ENCODE data around the gene ATG7. TPM values are rescaled to one million over a fixed set of nuclear protein-coding genes. Genes with fewer than 3 reads are reported as not detected.

ATG7 gene
- total RNA-seq, 1 experiment from 2014 or later: 29.3 TPM

- Histone ChIP-seq H3K36me3 (ENCODE audit: control insufficient read depth in 1 of 2, insufficient read depth in 2 of 2, low read length in 2 of 2) (no peaks in the 10 kb centered on the region), H3K4me1 (ENCODE audit: control insufficient read depth in 1 of 2, insufficient read depth in 2 of 2, low read length in 2 of 2) (no peaks in the 10 kb centered on the region), H3K79me2 (ENCODE audit: insufficient read depth, low read length) (no peaks in the 10 kb centered on the region), H3K9me3 (ENCODE audit: control insufficient read depth in 1 of 2, insufficient read depth in 1 of 2, low read depth in 1 of 2, low read length in 2 of 2) (no peaks in the 10 kb centered on the region), H3K27ac (ENCODE audit: low read depth, low read length) (no peak overlapping the region), H3K4me2 (ENCODE audit: low read length) (no peak overlapping the region), H3K4me3 (replicated peaks in 1 of 2; ENCODE audit: low read depth in 1 of 2, low read length in 2 of 2) (no peak overlapping the region), H4K20me1 (ENCODE audit: insufficient read depth) (no peaks in the 10 kb centered on the region), H3K27me3 (ENCODE audit: insufficient read depth, low read length) (no peaks in the 10 kb centered on the region), H2AFZ (ENCODE audit: low read depth, low read length, poor library complexity, severe bottlenecking) (no peak overlapping the region), H3K9me2 (ENCODE audit: insufficient read depth) (no peaks in the 10 kb centered on the region), H3K9ac (ENCODE audit: low read length) (no peak overlapping the region)
- POLR2A ChIA-PET: no interaction called here
- RAD21 ChIA-PET (ENCODE audit: low non-redundant PET in 1 of 2, low total read pairs in 2 of 2, uncharacterized antibody in 2 of 2, unreplicated experiment in 2 of 2): no interaction called here
- no TSS peak for BruUV-seq (replicated peaks)
- TF ChIP-seq REST (IDR thresholded peaks at IDR 0.05; ENCODE audit: low read depth): no peak
- no peak for TF ChIP-seq EZH2 (IDR thresholded peaks at IDR 0.05)
- no peak for TF ChIP-seq SP1 (IDR thresholded peaks at IDR 0.05; ENCODE audit: low read depth)
- intact Hi-C loops (cut with micrococcal nuclease): loop anchor here (5.0 kb wide), 1 partner anchor 462 kb away; no protein-coding TSS in a partner anchor
- CTCF ChIA-PET: no interaction called here
- DNase-seq (ENCODE audit: low read depth, low spot score) (no peak), ATAC-seq (no peak)
Measured at GRCh38 chr3:11375333-11376088, 103.3 kb downstream of the ATG7 start.

- POLR2A ChIA-PET: no interaction called here
- no peak overlapping the region for H2AFZ ChIP-seq (ENCODE audit: low read depth, low read length, poor library complexity, severe bottlenecking)
- H3K9me3 ChIP-seq (ENCODE audit: control insufficient read depth in 1 of 2, insufficient read depth in 1 of 2, low read depth in 1 of 2, low read length in 2 of 2): no peaks in the 10 kb centered on the region
- H3K79me2 ChIP-seq (ENCODE audit: insufficient read depth, low read length): no peaks in the 10 kb centered on the region
- BruUV-seq (replicated peaks): no TSS peak
- H4K20me1 ChIP-seq (ENCODE audit: insufficient read depth): no peaks in the 10 kb centered on the region
- no peaks in the 10 kb centered on the region for H3K36me3 ChIP-seq (ENCODE audit: control insufficient read depth in 1 of 2, insufficient read depth in 2 of 2, low read length in 2 of 2)
- TF ChIP-seq SIN3A (IDR thresholded peaks at IDR 0.05; ENCODE audit: low read depth) (no peak), CBX3 (IDR thresholded peaks at IDR 0.05; ENCODE audit: low read depth) (no peak), TCF7L2 (IDR thresholded peaks at IDR 0.05; ENCODE audit: borderline replicate concordance, extremely low read depth, insufficient read depth, insufficient read length) (no peak)
- intact Hi-C loops (cut with micrococcal nuclease): loop anchor here (5.0 kb wide), 1 partner anchor 460 kb away; no protein-coding TSS in a partner anchor
- no peak overlapping the region for H3K4me2 ChIP-seq (ENCODE audit: low read length)
- H3K27me3 ChIP-seq (ENCODE audit: insufficient read depth, low read length): no peaks in the 10 kb centered on the region
- H3K9me2 ChIP-seq (ENCODE audit: insufficient read depth): no peaks in the 10 kb centered on the region
- H3K27ac ChIP-seq (ENCODE audit: low read depth, low read length): no peak overlapping the region
- no peak for ATAC-seq
- CTCF ChIA-PET: interaction anchor here (2.1 kb wide), 1 partner anchor 266 kb away, joined by 8 read pairs; the partner anchor contains the start of gene VGLL4
- no peak overlapping the region for H3K4me3 ChIP-seq (replicated peaks in 1 of 2; ENCODE audit: low read depth in 1 of 2, low read length in 2 of 2)
- no peaks in the 10 kb centered on the region for H3K4me1 ChIP-seq (ENCODE audit: control insufficient read depth in 1 of 2, insufficient read depth in 2 of 2, low read length in 2 of 2)
- H3K9ac ChIP-seq (ENCODE audit: low read length): no peak overlapping the region
- RAD21 ChIA-PET (ENCODE audit: low non-redundant PET in 1 of 2, low total read pairs in 2 of 2, uncharacterized antibody in 2 of 2, unreplicated experiment in 2 of 2): interaction anchor here in 1 of 2 experiments (0.7 kb wide), 1 partner anchor 266 kb away, joined by 5 read pairs; no protein-coding TSS in a partner anchor
- no peak for DNase-seq (ENCODE audit: low read depth, low spot score)
Measured at GRCh38 chr3:11377719-11378118, 105.5 kb downstream of the ATG7 start.

Data from HCT116 (cell line).